ENCODE data around the gene ADSS1. TPM values are rescaled to one million over a fixed set of nuclear protein-coding genes. Genes with fewer than 3 reads are reported as not detected.

The ADSS1 gene
- total RNA-seq, 1 donor from 2014 or later = 3.7 TPM

GRCh38 chr14:104685216-104685997 lies 38.6 kb upstream of the ADSS1 start:
- no peak overlapping the region for H3K4me3 Mint-ChIP-seq (ENCODE audit: unreplicated experiment)
- H3K27me3 Mint-ChIP-seq (ENCODE audit: unreplicated experiment) = no peaks in the 10 kb centered on the region
- DNase-seq (ENCODE audit: extremely low spot score, unreplicated experiment) = no peak
- no peaks in the 10 kb centered on the region for H3K36me3 Mint-ChIP-seq (ENCODE audit: unreplicated experiment)
- H3K4me1 Mint-ChIP-seq (ENCODE audit: unreplicated experiment) = peaks cover 52% of the 10 kb centered on the region
- TF ChIP-seq, protein P1, sequence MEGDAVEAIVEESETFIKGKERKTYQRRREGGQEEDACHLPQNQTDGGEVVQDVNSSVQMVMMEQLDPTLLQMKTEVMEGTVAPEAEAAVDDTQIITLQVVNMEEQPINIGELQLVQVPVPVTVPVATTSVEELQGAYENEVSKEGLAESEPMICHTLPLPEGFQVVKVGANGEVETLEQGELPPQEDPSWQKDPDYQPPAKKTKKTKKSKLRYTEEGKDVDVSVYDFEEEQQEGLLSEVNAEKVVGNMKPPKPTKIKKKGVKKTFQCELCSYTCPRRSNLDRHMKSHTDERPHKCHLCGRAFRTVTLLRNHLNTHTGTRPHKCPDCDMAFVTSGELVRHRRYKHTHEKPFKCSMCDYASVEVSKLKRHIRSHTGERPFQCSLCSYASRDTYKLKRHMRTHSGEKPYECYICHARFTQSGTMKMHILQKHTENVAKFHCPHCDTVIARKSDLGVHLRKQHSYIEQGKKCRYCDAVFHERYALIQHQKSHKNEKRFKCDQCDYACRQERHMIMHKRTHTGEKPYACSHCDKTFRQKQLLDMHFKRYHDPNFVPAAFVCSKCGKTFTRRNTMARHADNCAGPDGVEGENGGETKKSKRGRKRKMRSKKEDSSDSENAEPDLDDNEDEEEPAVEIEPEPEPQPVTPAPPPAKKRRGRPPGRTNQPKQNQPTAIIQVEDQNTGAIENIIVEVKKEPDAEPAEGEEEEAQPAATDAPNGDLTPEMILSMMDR (IDR thresholded peaks at IDR 0.05) = no peak
- H3K27ac Mint-ChIP-seq (ENCODE audit: unreplicated experiment) = no peak overlapping the region
- no peaks in the 10 kb centered on the region for H3K9me3 Mint-ChIP-seq (ENCODE audit: unreplicated experiment)

DNA sequence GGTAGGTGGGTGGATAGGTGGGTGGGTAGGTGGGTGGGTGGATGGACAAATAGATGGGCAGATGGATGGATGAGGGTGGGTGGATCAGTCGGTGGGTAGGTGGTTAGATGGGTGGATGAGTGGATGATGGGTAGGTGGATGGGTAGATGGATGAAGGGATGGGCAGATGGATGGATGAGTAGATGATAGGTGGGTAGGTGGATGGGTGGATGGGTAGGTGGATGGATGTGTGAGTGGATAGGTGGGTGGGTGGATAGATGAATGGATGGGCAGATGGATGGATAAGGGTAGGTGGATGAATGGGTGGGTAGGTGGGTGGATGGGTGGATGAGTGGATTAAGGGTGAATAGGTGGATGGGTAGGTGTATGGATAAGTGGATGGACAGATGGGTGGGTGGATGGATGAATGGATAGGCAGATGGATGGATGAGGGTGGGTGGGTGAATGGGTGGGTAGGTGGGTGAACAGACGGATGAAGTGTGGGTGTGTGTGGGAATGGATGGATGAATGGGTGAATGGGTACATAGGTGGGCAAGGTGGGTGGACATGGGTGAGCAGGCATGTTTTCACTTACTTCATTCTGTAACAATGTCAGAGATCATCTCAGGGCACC lies 37.9 kb upstream of the ADSS1 start:
- Mint-ChIP-seq H3K4me1 (ENCODE audit: unreplicated experiment) (peaks cover 51% of the 10 kb centered on the region), H3K36me3 (ENCODE audit: unreplicated experiment) (no peaks in the 10 kb centered on the region), H3K27ac (ENCODE audit: unreplicated experiment) (no peak overlapping the region), H3K27me3 (ENCODE audit: unreplicated experiment) (no peaks in the 10 kb centered on the region), H3K4me3 (ENCODE audit: unreplicated experiment) (no peak overlapping the region), H3K9me3 (ENCODE audit: unreplicated experiment) (no peaks in the 10 kb centered on the region)
- TF ChIP-seq, protein P1 (IDR thresholded peaks at IDR 0.05) = no peak
- DNase-seq (ENCODE audit: extremely low spot score, unreplicated experiment) = no peak

DNA sequence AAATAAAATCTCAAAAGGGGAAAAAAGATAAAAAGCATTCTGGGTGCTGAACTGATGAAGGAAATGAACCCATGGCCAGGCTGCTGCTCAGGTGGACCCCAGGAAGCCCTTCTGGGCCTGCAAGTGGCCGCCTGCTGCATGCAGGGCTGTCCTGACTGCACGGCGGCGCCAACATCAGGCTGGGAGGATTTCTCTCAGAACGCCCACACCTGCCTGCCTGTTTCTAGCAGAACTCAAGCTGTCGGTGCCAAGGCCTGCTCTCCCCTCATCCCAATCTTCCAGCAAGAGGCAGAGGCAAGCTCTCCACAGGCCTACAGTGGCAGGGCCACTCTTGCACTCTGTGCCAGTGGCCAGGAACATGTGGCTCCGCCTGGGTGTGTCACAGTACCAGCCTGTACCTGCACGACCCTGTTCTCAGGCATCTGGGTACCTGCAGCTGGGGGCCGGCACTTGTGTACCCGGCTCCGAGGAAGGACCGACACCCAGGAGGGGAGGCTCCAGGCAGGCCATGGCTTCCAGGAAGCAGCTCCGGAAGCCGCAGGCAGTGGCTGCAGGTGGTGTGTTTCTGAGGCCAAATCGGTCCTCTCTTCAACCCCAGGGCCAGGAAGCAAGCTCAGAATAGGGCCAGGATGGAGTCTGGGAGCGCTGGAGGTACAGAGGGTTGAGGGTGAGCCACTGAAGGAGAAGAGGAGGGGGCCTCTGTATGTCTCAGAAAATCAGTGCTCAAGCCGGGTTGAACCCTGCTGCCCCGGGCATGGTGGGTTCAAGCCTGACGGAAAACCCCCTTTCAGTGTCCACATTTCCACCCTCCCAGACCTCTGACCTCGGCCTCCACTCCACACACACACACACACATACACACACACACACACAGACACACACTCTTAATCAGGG lies 37.2 kb upstream of the ADSS1 start:
- no peak overlapping the region for H3K4me3 Mint-ChIP-seq (ENCODE audit: unreplicated experiment)
- DNase-seq (ENCODE audit: extremely low spot score, unreplicated experiment) = no peak
- H3K4me1 Mint-ChIP-seq (ENCODE audit: unreplicated experiment) = peaks cover 49% of the 10 kb centered on the region
- H3K27ac Mint-ChIP-seq (ENCODE audit: unreplicated experiment) = no peak overlapping the region
- H3K36me3 Mint-ChIP-seq (ENCODE audit: unreplicated experiment) = no peaks in the 10 kb centered on the region
- no peaks in the 10 kb centered on the region for H3K27me3 Mint-ChIP-seq (ENCODE audit: unreplicated experiment)
- H3K9me3 Mint-ChIP-seq (ENCODE audit: unreplicated experiment) = no peaks in the 10 kb centered on the region
- TF ChIP-seq, protein P1 (IDR thresholded peaks at IDR 0.05) = no peak

DNA sequence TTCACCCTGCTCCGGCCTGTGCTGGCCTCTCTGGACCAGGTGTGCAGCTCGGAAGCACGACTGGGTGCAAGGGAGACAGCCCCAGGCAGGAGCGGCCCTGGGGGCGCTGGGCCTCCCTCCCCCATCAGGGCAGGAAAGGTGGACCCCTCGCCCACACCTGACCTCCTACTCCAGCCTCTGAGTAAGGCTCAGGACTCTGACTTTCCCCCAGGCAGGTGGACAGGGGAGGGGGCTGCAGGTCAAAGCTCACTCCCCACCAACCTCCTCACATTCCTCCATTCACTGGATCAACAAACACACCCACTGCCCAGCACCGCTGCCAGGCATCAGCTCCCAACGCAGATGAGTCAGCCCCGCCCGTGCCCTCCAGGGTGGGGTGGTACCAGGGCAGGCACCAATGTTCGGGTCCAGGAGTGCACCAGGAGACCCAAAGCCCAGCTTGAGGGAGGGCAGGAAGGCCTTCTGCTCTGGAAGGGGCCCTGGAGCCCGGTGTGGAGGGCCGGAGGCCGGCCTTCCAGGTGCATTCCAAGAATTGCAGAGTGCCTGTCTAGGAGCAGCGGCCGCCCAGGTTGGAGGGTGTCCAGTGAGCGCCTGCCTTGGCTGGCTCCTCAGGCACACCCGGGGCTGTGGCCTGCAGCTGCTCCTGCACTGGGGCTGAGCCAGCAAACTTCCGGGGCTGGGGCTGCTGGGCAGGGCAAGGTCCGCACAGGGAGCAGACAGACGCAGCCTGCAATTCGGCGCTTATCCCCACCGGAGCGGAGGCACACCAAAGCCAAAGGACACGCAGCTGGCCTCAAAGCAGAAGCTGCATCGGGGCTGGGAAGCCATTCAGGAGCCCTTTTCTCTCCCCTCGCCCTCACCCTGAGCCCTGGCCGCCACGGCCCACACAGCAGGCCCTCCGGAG lies 36.2 kb upstream of the ADSS1 start:
- TF ChIP-seq, protein P1 (IDR thresholded peaks at IDR 0.05) = no peak
- no peak for DNase-seq (ENCODE audit: extremely low spot score, unreplicated experiment)
- no peaks in the 10 kb centered on the region for H3K9me3 Mint-ChIP-seq (ENCODE audit: unreplicated experiment)
- H3K4me3 Mint-ChIP-seq (ENCODE audit: unreplicated experiment) = peak overlapping the region; percentile 26
- no peaks in the 10 kb centered on the region for H3K27me3 Mint-ChIP-seq (ENCODE audit: unreplicated experiment)
- peaks cover 48% of the 10 kb centered on the region for H3K4me1 Mint-ChIP-seq (ENCODE audit: unreplicated experiment)
- H3K36me3 Mint-ChIP-seq (ENCODE audit: unreplicated experiment) = no peaks in the 10 kb centered on the region
- H3K27ac Mint-ChIP-seq (ENCODE audit: unreplicated experiment) = peak overlapping the region; percentile 62

Measured in osteocyte (in vitro differentiated cells).